Activated naive CD8-positive, alpha-beta T cell treated with anti-CD3 and anti-CD28 coated beads, Interleukin-2, amount 50 U/mL, for 24 hours (primary cell): ENCODE data around the gene SULT1C2.
"Not testable (repeated sequence)": the region's sequence is repeated elsewhere in the genome, so short reads cannot be mapped to it uniquely, and the experiment has no call there.

ENCODE experiments used
- ATAC-seq: fragments of 150-1000 bp; cut with Tn5 transposase; one replicate; pipeline ENCODE4 v1.10.0; 2021
- DNase-seq: peaks from one replicate; pipeline ENCODE4 v3.0.0; 2021
- H3K27ac Mint-ChIP-seq: one replicate; pipeline ENCODE4 v1.8.0; 2021; ENCODE audit warnings: mild to moderate bottlenecking, mixed read lengths
- H3K27me3 Mint-ChIP-seq: one replicate; pipeline ENCODE4 v1.8.0; 2021; ENCODE audit warnings: mixed read lengths
- H3K36me3 Mint-ChIP-seq: one replicate; pipeline ENCODE4 v1.8.0; 2021; ENCODE audit warnings: low read depth, mixed read lengths
- H3K4me1 Mint-ChIP-seq: one replicate; pipeline ENCODE4 v1.8.0; 2021; ENCODE audit warnings: mixed read lengths
- H3K4me3 Mint-ChIP-seq: one replicate; pipeline ENCODE4 v1.8.0; 2021; ENCODE audit warnings: mild to moderate bottlenecking, moderate library complexity, mixed read lengths
- H3K9me3 Mint-ChIP-seq: one replicate; pipeline ENCODE4 v1.8.0; 2021; ENCODE audit warnings: mixed read lengths

The SULT1C2 gene

GRCh38 chr2:108270768-108271506 is 17.8 kb upstream of the SULT1C2 start:
- H3K9me3 Mint-ChIP-seq = no peaks in the 10 kb centered on the region
- H3K27ac Mint-ChIP-seq = no peak overlapping the region
- no peak for ATAC-seq
- DNase-seq = no peak
- H3K4me3 Mint-ChIP-seq = no peak overlapping the region
- H3K4me1 Mint-ChIP-seq = no peaks in the 10 kb centered on the region
- no peaks in the 10 kb centered on the region for H3K36me3 Mint-ChIP-seq
- peaks cover 5% of the 10 kb centered on the region for H3K27me3 Mint-ChIP-seq

GRCh38 chr2:108271691-108272253 is 16.9 kb upstream of the SULT1C2 start:
- Mint-ChIP-seq H3K4me1 (no peaks in the 10 kb centered on the region), H3K4me3 (no peak overlapping the region), H3K27me3 (peaks cover 2% of the 10 kb centered on the region), H3K27ac (no peak overlapping the region), H3K36me3 (no peaks in the 10 kb centered on the region), H3K9me3 (no peaks in the 10 kb centered on the region)
- DNase-seq (no peak), ATAC-seq (no peak)

- no peak overlapping the region for H3K27ac Mint-ChIP-seq
- no peak for ATAC-seq
- H3K9me3 Mint-ChIP-seq = peaks cover 13% of the 10 kb centered on the region
- DNase-seq = no peak
- H3K4me3 Mint-ChIP-seq = no peak overlapping the region
- no peaks in the 10 kb centered on the region for H3K27me3 Mint-ChIP-seq
- no peaks in the 10 kb centered on the region for H3K4me1 Mint-ChIP-seq
- H3K36me3 Mint-ChIP-seq = no peaks in the 10 kb centered on the region
These were observed 10.1 kb upstream of the SULT1C2 start for GRCh38 chr2:108278631-108279030.

- Mint-ChIP-seq H3K27ac (no peak overlapping the region), H3K9me3 (peaks cover 18% of the 10 kb centered on the region), H3K4me1 (no peaks in the 10 kb centered on the region), H3K27me3 (no peaks in the 10 kb centered on the region), H3K4me3 (no peak overlapping the region), H3K36me3 (no peaks in the 10 kb centered on the region)
- ATAC-seq = no peak
- DNase-seq = no peak
These were observed 9.2 kb upstream of the SULT1C2 start for GRCh38 chr2:108279468-108279867.

GRCh38 chr2:108280466-108280865 is 8.2 kb upstream of the SULT1C2 start:
- no peaks in the 10 kb centered on the region for H3K4me1 Mint-ChIP-seq
- H3K27me3 Mint-ChIP-seq = no peaks in the 10 kb centered on the region
- no peaks in the 10 kb centered on the region for H3K36me3 Mint-ChIP-seq
- H3K9me3 Mint-ChIP-seq = peaks cover 25% of the 10 kb centered on the region
- H3K27ac Mint-ChIP-seq = no peak overlapping the region
- no peak overlapping the region for H3K4me3 Mint-ChIP-seq
- ATAC-seq = no peak
- DNase-seq = no peak

- H3K36me3 Mint-ChIP-seq, DNase-seq, H3K27ac Mint-ChIP-seq, H3K4me3 Mint-ChIP-seq, H3K27me3 Mint-ChIP-seq, ATAC-seq, H3K4me1 Mint-ChIP-seq: not testable (repeated sequence)
- H3K9me3 Mint-ChIP-seq = peaks cover 25% of the 10 kb centered on the region
These were observed 4.1 kb upstream of the SULT1C2 start for GRCh38 chr2:108284566-108284965.

GRCh38 chr2:108285616-108286015 is 3.1 kb upstream of the SULT1C2 start:
- no peaks in the 10 kb centered on the region for H3K4me1 Mint-ChIP-seq

GRCh38 chr2:108287169-108287568 is 1.5 kb upstream of the SULT1C2 start:
- H3K36me3 Mint-ChIP-seq = no peaks in the 10 kb centered on the region
- H3K4me3 Mint-ChIP-seq = no peak overlapping the region
- H3K9me3 Mint-ChIP-seq = peaks cover 25% of the 10 kb centered on the region
- H3K4me1 Mint-ChIP-seq = no peaks in the 10 kb centered on the region
- H3K27me3 Mint-ChIP-seq = peaks cover 3% of the 10 kb centered on the region
- H3K27ac Mint-ChIP-seq = no peak overlapping the region
- no peak for DNase-seq
- ATAC-seq = no peak

More at GRCh38 chr2:108285616-108286015, 3.1 kb upstream of the SULT1C2 start:
- DNase-seq (no peak), ATAC-seq (no peak)
- Mint-ChIP-seq H3K36me3 (no peaks in the 10 kb centered on the region), H3K27ac (no peak overlapping the region), H3K9me3 (peaks cover 25% of the 10 kb centered on the region), H3K4me3 (no peak overlapping the region), H3K27me3 (peaks cover 3% of the 10 kb centered on the region)

GRCh38 chr2:108293850-108294249 is 5.2 kb downstream of the SULT1C2 start:
- Mint-ChIP-seq H3K9me3 (no peaks in the 10 kb centered on the region), H3K4me1 (no peaks in the 10 kb centered on the region), H3K27ac (no peak overlapping the region), H3K27me3 (peaks cover 4% of the 10 kb centered on the region), H3K4me3 (no peak overlapping the region), H3K36me3 (no peaks in the 10 kb centered on the region)
- ATAC-seq (no peak), DNase-seq (no peak)

- H3K36me3 Mint-ChIP-seq = no peaks in the 10 kb centered on the region
- H3K4me1 Mint-ChIP-seq = no peaks in the 10 kb centered on the region
- no peak for ATAC-seq
- no peak overlapping the region for H3K27ac Mint-ChIP-seq
- no peaks in the 10 kb centered on the region for H3K9me3 Mint-ChIP-seq
- H3K4me3 Mint-ChIP-seq = no peak overlapping the region
- H3K27me3 Mint-ChIP-seq = peaks cover 5% of the 10 kb centered on the region
- no peak for DNase-seq
These were observed 8.9 kb downstream of the SULT1C2 start for GRCh38 chr2:108297436-108298141.

GRCh38 chr2:108301558-108301957 is 12.9 kb downstream of the SULT1C2 start:
- H3K4me1 Mint-ChIP-seq = peaks cover 3% of the 10 kb centered on the region
- ATAC-seq (no peak), DNase-seq (no peak)
- no peaks in the 10 kb centered on the region for H3K9me3 Mint-ChIP-seq
- peaks cover 1% of the 10 kb centered on the region for H3K27me3 Mint-ChIP-seq
- no peak overlapping the region for H3K27ac Mint-ChIP-seq
- no peaks in the 10 kb centered on the region for H3K36me3 Mint-ChIP-seq
- H3K4me3 Mint-ChIP-seq = no peak overlapping the region

- Mint-ChIP-seq H3K4me1 (peaks cover 3% of the 10 kb centered on the region), H3K27me3 (no peaks in the 10 kb centered on the region), H3K36me3 (no peaks in the 10 kb centered on the region), H3K27ac (no peak overlapping the region), H3K9me3 (no peaks in the 10 kb centered on the region), H3K4me3 (no peak overlapping the region)
- no peak for ATAC-seq
- DNase-seq = no peak
These were observed 16.3 kb downstream of the SULT1C2 start for GRCh38 chr2:108304975-108305374.

- Mint-ChIP-seq H3K36me3 (no peaks in the 10 kb centered on the region), H3K4me3 (no peak overlapping the region), H3K27me3 (no peaks in the 10 kb centered on the region), H3K4me1 (peaks cover 3% of the 10 kb centered on the region), H3K9me3 (no peaks in the 10 kb centered on the region), H3K27ac (no peak overlapping the region)
- DNase-seq (no peak), ATAC-seq (no peak)
These were observed 17.2 kb downstream of the SULT1C2 start for GRCh38 chr2:108305901-108306300.

- Mint-ChIP-seq H3K9me3 (no peaks in the 10 kb centered on the region), H3K4me1 (peaks cover 3% of the 10 kb centered on the region), H3K4me3 (no peak overlapping the region), H3K27me3 (no peaks in the 10 kb centered on the region), H3K27ac (no peak overlapping the region), H3K36me3 (no peaks in the 10 kb centered on the region)
- DNase-seq (no peak), ATAC-seq (no peak)
These were observed 21.2 kb downstream of the SULT1C2 start for GRCh38 chr2:108309903-108310302.
